Measurements from ENCODE around the gene COX6A1. TPM values are rescaled to one million over a fixed set of nuclear protein-coding genes. Genes with fewer than 3 reads are reported as not detected.

Gene COX6A1
- total and polyA plus RNA-seq, 8 donors: 86.4 to 1,200 (median 672) TPM

DNA sequence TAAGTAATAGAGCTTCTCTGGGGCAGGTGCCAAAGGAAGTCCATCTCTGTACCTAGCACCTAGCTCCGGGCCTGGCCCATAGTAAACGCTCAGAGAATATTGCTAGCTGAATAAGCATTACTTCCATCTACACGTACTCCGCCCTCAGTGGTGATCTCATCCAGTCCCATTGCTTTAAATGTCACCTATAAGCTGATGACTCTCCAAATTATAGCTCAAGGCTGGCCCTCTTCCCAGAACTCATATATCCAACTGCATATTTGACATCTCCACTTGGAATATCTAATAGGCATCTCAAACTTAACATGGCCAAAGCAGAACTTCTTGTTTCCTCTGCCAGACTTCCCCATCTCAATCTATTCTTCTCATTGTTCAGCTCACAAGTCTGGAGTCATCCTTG lies 51.1 kb downstream of the COX6A1 start:
- Histone ChIP-seq H3K4me1 (no peaks in the 10 kb centered on the region), H3K27me3 (no peaks in the 10 kb centered on the region), H3K9me3 (no peaks in the 10 kb centered on the region), H3K27ac (no peak overlapping the region), H3K36me3 (peaks cover 0 to 21% (median 17%) of the 10 kb centered on the region in 4 donors), H3K4me3 (no peak overlapping the region)
- DNase-seq: peak in 1 of 2 donors; percentile 36
- intact Hi-C loops (cut with DNase I; ENCODE audit: low total_unique reads): no loop called here
- WGBS, 5 donors: 83 to 99% (median 88%) methylated on average over 4 of the region's 4 CpGs
- TF ChIP-seq POLR2A (IDR thresholded peaks at IDR 0.05) (no peak), EP300 (IDR thresholded peaks at IDR 0.05) (no peak), POLR2AphosphoS5 (IDR thresholded peaks at IDR 0.05) (no peak)
- TF ChIP-seq, protein P1, sequence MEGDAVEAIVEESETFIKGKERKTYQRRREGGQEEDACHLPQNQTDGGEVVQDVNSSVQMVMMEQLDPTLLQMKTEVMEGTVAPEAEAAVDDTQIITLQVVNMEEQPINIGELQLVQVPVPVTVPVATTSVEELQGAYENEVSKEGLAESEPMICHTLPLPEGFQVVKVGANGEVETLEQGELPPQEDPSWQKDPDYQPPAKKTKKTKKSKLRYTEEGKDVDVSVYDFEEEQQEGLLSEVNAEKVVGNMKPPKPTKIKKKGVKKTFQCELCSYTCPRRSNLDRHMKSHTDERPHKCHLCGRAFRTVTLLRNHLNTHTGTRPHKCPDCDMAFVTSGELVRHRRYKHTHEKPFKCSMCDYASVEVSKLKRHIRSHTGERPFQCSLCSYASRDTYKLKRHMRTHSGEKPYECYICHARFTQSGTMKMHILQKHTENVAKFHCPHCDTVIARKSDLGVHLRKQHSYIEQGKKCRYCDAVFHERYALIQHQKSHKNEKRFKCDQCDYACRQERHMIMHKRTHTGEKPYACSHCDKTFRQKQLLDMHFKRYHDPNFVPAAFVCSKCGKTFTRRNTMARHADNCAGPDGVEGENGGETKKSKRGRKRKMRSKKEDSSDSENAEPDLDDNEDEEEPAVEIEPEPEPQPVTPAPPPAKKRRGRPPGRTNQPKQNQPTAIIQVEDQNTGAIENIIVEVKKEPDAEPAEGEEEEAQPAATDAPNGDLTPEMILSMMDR (IDR thresholded peaks at IDR 0.05): no peak

DNA sequence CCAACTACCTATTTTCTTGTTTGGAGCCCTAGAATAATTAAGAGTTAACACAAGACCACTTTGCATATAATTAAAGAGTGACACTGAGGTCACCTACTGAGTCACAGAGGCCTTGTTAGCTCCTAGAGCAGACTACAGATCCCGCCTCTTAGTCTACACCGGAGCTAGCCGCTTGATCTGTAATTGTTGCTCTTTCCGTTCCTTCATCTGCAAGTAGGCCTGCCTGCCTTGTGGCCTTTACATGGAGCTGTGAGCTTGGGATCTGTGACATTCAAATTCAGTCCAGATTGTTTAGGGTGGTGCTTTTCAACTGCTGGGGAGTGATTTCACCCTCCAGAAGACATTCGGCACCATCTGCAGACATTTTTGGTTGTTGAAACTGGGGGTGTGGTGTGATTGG lies 52.4 kb downstream of the COX6A1 start:
- 96 to 98% (median 96%) methylated on average over 5 of the region's 5 CpGs for WGBS, 5 donors
- DNase-seq: no peak
- Histone ChIP-seq H3K9me3 (no peaks in the 10 kb centered on the region), H3K27me3 (no peaks in the 10 kb centered on the region), H3K4me1 (peaks cover 6 to 11% (median 8%) of the 10 kb centered on the region in 4 donors), H3K27ac (no peak overlapping the region), H3K4me3 (no peak overlapping the region), H3K36me3 (peaks cover 0 to 21% (median 17%) of the 10 kb centered on the region in 4 donors)
- intact Hi-C loops (cut with DNase I; ENCODE audit: low total_unique reads): no loop called here
- TF ChIP-seq POLR2AphosphoS5 (IDR thresholded peaks at IDR 0.05): no peak
- TF ChIP-seq EP300 (IDR thresholded peaks at IDR 0.05): no peak
- TF ChIP-seq POLR2A (IDR thresholded peaks at IDR 0.05): no peak
- TF ChIP-seq, protein P1 (IDR thresholded peaks at IDR 0.05): no peak

Other genes starting within 250 kb of the COX6A1 start
- 100 to 1,000 TPM in 4 of 5 donors, 10 to 100 TPM in 1; 84.0 to 226 (median 130) TPM for gene GCN1, start 243.4 kb upstream of the COX6A1 start, total RNA-seq
- 10 to 100 TPM in 2 of 3 donors, 1 to 10 TPM in 1; 8.7 to 14.5 (median 14.1) TPM for gene GCN1, start 243.4 kb upstream of the COX6A1 start, polyA plus RNA-seq
- 1,000 to 10,000 TPM; 1,405 to 2,743 (median 1,647) TPM for gene RPLP0, start 237.0 kb upstream of the COX6A1 start, total RNA-seq
- 1,000 to 10,000 TPM; 3,548 to 5,463 (median 4,617) TPM for gene RPLP0, start 237.0 kb upstream of the COX6A1 start, polyA plus RNA-seq
- 100 to 1,000 TPM in 1 of 5 donors, 10 to 100 TPM in 4; 39.7 to 129 (median 58.9) TPM for gene PXN, start 172.4 kb upstream of the COX6A1 start, total RNA-seq
- gene PXN, start 172.4 kb upstream of the COX6A1 start, polyA plus RNA-seq: 10 to 100 TPM; 27.2 to 46.7 (median 33.6) TPM
- gene RNU4-2, start 146.2 kb upstream of the COX6A1 start, total RNA-seq: under 1 TPM; under 0.01 TPM
- not detected for gene RNU4-2, start 146.2 kb upstream of the COX6A1 start, polyA plus RNA-seq
- gene RNU4-1, start 144.9 kb upstream of the COX6A1 start, total RNA-seq: under 1 TPM in 4 of 5 donors, not detected in 1; under 0.01 TPM
- gene RNU4-1, start 144.9 kb upstream of the COX6A1 start, polyA plus RNA-seq: not detected
- gene SIRT4, start 135.8 kb upstream of the COX6A1 start, total RNA-seq: 1 to 10 TPM in 4 of 5 donors, not detected in 1; 2.8 to 6.2 (median 5.3) TPM
- 1 to 10 TPM in 2 of 3 donors, not detected in 1; 1.3 to 2.2 TPM for gene SIRT4, start 135.8 kb upstream of the COX6A1 start, polyA plus RNA-seq
- not detected for gene PLA2G1B, start 110.3 kb upstream of the COX6A1 start, total RNA-seq
- gene PLA2G1B, start 110.3 kb upstream of the COX6A1 start, polyA plus RNA-seq: 10 to 100 TPM in 2 of 3 donors, 1 to 10 TPM in 1; 7.0 to 18.5 (median 10.2) TPM
- gene MSI1, start 68.9 kb upstream of the COX6A1 start, total RNA-seq: 1 to 10 TPM in 1 of 5 donors, under 1 TPM in 2, not detected in 2; 0.58 to 7.1 (median 0.92) TPM
- 1 to 10 TPM in 2 of 3 donors, under 1 TPM in 1; 0.95 to 3.1 (median 2.3) TPM for gene MSI1, start 68.9 kb upstream of the COX6A1 start, polyA plus RNA-seq
- 10 to 100 TPM in 2 of 5 donors, 1 to 10 TPM in 3; 4.7 to 15.2 (median 8.7) TPM for gene TRIAP1, start 8.3 kb downstream of the COX6A1 start, total RNA-seq
- gene TRIAP1, start 8.3 kb downstream of the COX6A1 start, polyA plus RNA-seq: 10 to 100 TPM; 32.6 to 40.6 (median 37.4) TPM
- gene GATC, start 8.3 kb downstream of the COX6A1 start, total RNA-seq: 10 to 100 TPM in 3 of 5 donors, 1 to 10 TPM in 2; 4.0 to 25.3 (median 13.4) TPM
- 10 to 100 TPM in 2 of 3 donors, 1 to 10 TPM in 1; 8.7 to 13.9 (median 12.5) TPM for gene GATC, start 8.3 kb downstream of the COX6A1 start, polyA plus RNA-seq
- gene SRSF9, start 31.6 kb downstream of the COX6A1 start, total RNA-seq: 100 to 1,000 TPM in 2 of 5 donors, 10 to 100 TPM in 3; 41.1 to 218 (median 92.3) TPM
- gene SRSF9, start 31.6 kb downstream of the COX6A1 start, polyA plus RNA-seq: 100 to 1,000 TPM in 2 of 3 donors, 10 to 100 TPM in 1; 86.1 to 116 (median 112) TPM
- gene DYNLL1, start 58.0 kb downstream of the COX6A1 start, total RNA-seq: 100 to 1,000 TPM in 4 of 5 donors, 10 to 100 TPM in 1; 27.2 to 197 (median 114) TPM
- 100 to 1,000 TPM; 476 to 580 (median 578) TPM for gene DYNLL1, start 58.0 kb downstream of the COX6A1 start, polyA plus RNA-seq
- 10 to 100 TPM in 3 of 5 donors, 1 to 10 TPM in 2; 2.6 to 32.4 (median 10.5) TPM for gene COQ5, start 91.0 kb downstream of the COX6A1 start, total RNA-seq
- 10 to 100 TPM; 24.0 to 31.8 (median 27.8) TPM for gene COQ5, start 91.0 kb downstream of the COX6A1 start, polyA plus RNA-seq
- gene RNF10, start 96.2 kb downstream of the COX6A1 start, total RNA-seq: 100 to 1,000 TPM; 189 to 656 (median 318) TPM
- 100 to 1,000 TPM; 124 to 157 (median 133) TPM for gene RNF10, start 96.2 kb downstream of the COX6A1 start, polyA plus RNA-seq
- 10 to 100 TPM; 10.5 to 62.3 (median 34.3) TPM for gene POP5, start 143.3 kb downstream of the COX6A1 start, total RNA-seq
- gene POP5, start 143.3 kb downstream of the COX6A1 start, polyA plus RNA-seq: 10 to 100 TPM; 33.9 to 51.2 (median 49.1) TPM
- 1 to 10 TPM in 2 of 5 donors, not detected in 3; 1.1 to 2.0 TPM for gene CABP1, start 202.5 kb downstream of the COX6A1 start, total RNA-seq
- 1 to 10 TPM; 1.5 to 2.4 (median 2.0) TPM for gene CABP1, start 202.5 kb downstream of the COX6A1 start, polyA plus RNA-seq
- gene MLEC, start 249.0 kb downstream of the COX6A1 start, total RNA-seq: 1,000 to 10,000 TPM in 1 of 5 donors, 10 to 100 TPM in 4; 22.2 to 1,695 (median 86.6) TPM
- 10 to 100 TPM; 15.1 to 28.4 (median 17.1) TPM for gene MLEC, start 249.0 kb downstream of the COX6A1 start, polyA plus RNA-seq

Measured in stomach (tissue), 9 donors.